Jurkat, Clone E6-1 (cell line): ENCODE results near the gene PTRH1.

ENCODE experiments used
- DNase-seq: peaks from one replicate; pipeline ENCODE4 v3.0.0-alpha.2; 2011; ENCODE audit warnings: low read depth, low spot score
- H3K4me3 ChIP-seq: 2 replicates; pipeline ENCODE4 v1.5.1; 2011; ENCODE audit warnings: mild to moderate bottlenecking, low read length, control low read depth, moderate library complexity

PTRH1 gene

DNA sequence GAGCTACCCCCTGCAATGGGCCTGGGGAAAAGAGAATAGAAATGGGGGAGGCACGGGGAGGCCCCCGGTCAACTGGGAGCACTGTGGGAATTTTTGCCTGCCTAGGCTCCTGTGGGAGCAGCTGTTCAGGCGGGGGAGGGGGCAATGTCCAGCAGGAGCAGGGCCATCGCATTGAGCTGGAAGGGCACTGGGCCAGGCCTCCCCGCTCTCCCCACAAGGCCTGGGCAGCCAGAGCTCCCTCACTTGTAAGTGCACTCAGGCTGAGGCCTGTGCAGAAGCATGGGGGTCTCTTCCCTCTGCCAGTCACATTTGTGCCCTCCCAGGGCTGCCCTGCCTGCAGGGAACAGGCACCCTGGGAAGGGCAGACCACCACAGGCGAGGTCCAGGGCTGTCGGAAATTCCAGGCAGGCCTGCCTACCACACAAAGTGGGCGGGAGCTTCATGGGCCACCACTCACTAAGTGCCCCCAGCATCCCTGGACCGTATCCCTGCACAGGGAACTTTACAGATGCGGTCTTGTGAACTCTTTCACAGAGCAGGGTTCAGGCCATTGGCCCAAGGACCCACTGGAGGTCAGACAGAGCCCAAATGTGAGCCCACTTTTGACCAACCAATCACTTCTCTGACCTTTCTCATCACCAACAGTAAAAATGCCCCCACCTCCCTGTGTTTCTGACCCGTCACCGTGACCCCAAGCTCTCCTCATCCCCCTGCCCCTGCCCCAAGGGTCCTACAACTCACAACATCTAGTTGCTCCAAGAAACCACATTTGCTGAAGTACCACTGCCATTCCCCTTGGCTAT, 9.7 kb downstream of the PTRH1 start:
- no peak for DNase-seq
- no peak overlapping the region for H3K4me3 ChIP-seq

DNA sequence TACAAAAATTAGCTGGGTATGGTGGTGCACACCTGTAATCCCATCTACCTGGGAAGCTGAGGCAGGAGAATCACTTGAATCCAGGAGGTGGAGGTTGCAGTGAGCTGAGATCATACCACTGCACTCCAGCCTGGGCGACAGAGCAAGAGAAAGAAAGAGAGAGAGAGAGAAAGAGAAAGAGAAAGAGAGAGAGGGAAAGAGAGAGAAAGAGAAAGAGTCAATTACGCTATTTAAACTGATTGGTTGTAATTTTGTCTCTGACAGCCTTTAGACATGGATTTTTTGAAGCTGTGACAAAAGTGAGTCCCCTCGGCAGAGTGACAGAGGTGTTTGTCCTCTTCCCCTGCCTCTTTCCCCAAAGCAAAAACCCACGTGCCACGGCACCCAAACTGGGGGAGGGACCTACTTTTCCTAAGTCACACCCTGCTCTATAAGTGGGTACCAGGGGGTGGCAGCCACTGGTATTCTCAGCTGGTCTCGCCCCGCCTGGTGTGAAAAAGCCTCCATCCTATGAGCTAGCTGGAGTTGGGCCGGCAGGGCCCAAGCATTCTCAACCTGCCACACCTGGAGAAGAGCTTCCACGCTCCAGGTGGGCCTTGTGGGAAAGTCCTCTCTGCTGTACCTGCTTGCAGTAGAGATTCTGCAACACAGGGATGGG, 12.0 kb downstream of the PTRH1 start:
- H3K4me3 ChIP-seq: no peak overlapping the region
- DNase-seq: no peak

DNA sequence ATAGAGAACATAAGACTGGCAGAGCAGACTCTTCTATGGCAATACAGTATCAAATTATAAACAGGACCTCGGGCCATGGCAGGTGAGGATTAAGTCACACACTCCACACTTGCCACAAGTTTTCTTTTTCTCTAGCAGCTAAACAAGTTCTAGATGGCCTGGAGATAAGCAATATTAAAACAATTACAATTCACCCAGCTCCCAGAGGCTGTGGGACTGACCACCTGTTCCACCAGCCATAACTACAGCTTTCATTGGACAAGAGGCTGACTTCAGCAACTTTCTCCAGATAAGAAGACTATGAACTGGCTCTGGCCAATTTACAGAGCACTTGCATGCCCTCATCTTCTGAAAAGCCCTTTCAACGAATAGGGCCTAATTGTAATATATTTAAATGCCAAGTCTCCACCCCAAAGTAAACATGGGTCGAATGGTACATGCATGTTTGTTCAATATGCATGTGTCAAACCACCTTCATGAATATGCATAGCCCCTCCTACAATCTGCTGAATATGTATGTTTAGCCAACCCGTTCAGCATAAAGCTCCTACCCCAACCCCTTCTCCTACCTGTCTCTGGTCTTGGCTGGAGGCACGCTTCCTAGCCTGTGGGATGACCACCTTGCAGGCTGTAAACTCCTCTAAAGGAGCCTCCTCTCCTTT, 14.7 kb downstream of the PTRH1 start:
- no peak for DNase-seq
- H3K4me3 ChIP-seq: no peak overlapping the region

DNA sequence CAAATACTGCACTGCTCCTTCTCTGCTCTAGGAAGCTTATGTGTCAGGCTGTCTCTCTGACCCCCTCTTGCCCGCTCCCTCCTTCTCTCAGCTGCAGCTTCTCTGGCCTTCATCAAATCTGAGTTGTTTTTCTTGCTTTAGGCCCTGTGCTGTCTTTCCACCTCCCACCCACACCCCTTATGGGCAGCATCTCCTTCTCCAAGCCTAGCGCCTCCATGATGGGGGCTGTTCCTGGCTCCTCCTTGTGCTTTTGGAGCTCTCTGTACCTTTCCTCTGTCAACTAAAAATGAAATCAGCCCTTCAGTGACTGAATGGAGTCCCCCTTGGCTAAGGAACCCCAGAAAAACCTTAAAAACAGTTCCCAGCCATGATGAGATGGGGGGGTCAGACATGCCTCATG, 15.3 kb downstream of the PTRH1 start:
- DNase-seq: no peak
- no peak overlapping the region for H3K4me3 ChIP-seq

DNA sequence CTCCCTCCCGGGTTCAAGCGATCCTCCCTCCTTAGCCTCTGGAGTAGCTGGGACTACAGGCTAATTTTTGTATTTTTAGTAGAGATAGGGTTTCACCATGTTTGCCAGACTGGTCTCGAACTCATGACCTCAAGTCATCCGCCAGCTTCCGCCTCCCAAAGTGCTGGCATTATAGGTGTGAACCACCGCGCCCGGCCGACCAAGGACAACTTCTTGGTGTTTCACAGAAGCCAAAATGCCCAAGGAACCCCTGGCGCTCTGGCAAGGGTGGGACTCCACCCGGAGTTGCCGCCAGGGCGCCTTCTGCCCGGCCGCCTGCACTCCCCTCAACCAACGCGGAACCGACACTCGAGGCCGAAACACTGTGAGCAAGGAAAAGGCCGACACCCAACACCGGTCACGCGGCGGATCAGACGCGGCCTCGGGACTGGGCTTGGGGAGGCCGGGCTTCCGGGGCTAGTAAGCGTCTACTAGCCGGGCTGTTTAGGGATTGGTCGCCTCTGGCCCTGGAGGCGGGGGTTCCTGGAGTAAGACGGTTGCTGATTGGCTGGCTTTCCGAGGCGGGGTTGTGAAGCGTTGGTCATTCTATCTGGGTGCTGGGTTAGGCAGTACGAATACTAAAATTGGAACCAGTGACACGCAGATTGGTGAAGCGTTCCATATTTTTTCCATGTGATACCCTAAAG, 16.3 kb downstream of the PTRH1 start:
- no peak for DNase-seq
- H3K4me3 ChIP-seq: no peak overlapping the region

DNA sequence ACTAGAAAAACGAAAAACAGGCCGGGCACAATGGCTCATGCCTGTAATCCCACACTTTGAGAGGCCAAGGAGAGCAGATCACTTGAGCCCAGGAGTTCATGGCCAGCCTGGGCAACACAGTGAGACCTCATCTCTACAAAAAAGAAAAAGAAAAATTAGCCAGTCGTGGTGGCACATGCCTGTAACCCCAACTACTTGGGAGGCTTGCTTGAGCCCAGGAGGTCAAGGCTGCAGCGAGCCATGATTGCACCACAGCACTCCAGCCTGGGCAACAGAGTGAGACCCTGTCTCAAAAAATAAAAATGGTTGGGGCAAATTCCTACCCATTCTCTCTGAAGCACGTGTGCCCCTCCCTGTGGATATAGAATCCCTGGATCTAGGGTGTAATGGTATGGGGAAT, 17.1 kb downstream of the PTRH1 start:
- H3K4me3 ChIP-seq: no peak overlapping the region
- no peak for DNase-seq

DNA sequence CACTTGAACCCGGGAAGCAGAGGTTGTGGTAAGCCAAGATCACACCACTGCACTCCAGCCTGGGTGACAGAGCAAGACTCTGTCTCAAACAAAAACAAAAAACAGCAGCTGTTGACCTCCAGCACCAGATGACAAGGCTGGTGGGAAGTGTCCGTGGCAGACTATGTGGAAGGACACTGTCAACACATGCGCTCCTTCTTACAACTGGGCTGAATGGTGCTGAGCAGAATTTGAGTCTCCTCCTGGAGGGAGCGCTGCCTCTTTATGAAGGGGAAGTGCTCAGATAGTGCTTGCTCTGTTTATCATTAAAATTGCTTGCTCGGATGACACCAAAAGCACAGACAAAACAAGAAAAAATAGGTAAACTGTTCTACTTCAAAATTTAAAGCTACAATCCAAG, 17.9 kb downstream of the PTRH1 start:
- DNase-seq: no peak

DNA sequence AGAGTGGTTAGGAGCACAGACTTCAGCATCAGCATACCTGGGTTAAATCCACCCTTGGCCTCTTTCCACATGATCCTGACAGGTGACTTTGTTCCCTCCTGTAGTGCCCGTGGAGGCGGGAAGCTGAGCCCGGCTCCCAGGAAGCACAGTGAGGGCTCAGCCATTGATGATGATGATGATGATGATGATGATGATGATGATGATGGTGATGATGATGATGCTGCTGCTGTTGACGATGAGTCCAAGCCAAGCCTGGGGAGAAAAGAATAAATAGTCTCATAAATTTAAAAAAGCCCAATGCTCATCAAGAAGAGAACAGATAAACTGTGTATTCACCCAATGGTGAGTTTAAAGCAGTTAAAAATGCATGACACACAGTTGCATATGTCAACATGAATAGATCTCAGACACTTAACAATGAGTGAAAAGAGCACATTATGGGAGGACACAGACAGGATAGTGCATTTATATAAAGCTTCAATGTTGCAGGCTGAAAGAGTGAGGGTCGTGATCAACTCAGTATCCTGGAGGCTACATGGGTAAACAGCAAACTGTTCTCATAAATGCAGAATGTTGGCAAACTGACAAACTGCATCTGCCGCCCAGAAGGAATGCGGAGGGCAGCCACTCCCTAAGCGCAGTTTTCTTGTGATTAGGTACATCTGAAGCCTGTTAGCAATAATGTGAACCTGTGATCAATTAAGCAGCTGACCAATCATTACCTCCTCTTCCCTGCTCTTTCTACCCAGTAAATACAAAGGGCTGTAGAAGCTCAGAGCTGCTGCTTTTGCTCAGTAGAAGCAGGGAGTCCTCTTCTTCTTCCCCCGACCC, 20.4 kb downstream of the PTRH1 start:
- no peak for DNase-seq
- no peak overlapping the region for H3K4me3 ChIP-seq

More for the DNA sequence above, 17.9 kb downstream of the PTRH1 start:
- no peak overlapping the region for H3K4me3 ChIP-seq

DNA sequence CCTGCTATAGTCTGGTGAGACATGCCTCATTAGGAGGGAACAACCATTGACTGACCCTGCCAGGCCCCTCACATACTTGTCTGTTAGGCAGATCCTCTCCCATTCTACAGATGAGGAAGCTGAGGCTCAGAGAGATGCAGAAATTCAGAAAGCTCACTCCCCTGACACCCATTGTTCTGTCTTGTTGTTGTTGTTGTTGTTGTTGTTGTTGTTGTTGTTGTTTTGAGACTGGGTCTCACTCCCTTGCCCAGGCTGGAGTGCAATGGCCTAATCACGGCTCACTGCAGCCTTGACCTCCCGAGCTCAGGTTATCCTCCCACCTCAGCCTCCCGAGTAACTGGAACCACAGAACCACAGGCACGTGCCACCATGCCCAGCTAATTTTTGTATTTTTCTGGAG, 21.8 kb downstream of the PTRH1 start:
- no peak overlapping the region for H3K4me3 ChIP-seq
- DNase-seq: no peak

DNA sequence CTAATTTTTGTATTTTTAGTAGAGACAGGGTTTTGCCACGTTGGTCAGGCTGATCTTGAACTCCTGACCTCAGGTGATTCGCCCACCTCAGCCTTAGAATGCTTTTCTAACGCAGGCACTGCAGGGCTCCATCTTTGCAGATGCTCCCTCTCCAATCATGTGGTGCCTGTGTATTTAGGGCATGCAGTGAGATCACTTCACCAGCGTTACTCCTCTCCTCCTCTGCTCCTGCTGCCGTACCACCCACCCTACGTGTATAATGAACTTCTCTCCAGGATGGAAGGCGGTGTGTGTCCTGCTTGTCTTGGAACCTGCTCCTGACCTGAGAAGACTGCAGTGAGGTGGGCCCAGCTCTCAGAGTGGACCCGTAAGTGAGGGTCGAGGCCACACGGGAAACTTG, 22.3 kb downstream of the PTRH1 start:
- no peak for DNase-seq
- H3K4me3 ChIP-seq: no peak overlapping the region

DNA sequence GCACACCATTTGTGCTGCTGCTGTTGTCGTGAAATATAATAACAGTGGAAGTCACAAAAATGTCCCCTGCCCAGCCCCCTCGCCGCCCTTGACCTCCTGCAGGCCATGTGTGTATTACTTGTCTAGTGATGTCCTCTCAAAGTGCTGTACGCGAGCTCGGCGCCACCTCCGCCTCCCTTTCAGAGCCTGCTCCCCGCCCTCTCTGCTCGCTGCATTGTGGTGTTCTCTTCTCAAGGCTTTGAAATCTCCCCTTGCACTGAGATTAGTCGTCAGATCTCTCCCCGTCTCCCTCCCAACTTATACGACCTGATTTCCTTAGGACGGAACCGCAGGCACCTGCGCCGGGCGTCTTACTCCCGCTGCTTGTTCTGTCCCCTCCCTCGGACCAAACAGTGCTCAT, 23.4 kb downstream of the PTRH1 start:
- DNase-seq: no peak
- H3K4me3 ChIP-seq: no peak overlapping the region

DNA sequence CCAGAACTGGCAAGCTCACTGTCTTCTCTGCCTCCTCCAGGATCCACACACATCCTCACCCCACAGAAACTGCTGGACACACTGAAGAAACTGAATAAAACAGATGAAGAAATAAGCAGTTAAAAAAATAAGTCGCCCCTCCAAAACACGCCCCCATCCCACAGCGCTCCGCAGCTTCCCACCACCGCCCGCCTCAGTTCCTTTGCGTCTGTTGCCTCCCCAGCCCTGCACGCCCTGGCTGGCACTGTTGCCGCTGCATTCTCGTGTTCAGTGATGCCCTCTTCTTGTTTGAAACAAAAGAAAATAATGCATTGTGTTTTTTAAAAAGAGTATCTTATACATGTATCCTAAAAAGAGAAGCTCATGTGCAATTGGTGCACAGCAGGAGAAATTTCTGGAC, 24.7 kb downstream of the PTRH1 start:
- H3K4me3 ChIP-seq: no peak overlapping the region
- DNase-seq: no peak

DNA sequence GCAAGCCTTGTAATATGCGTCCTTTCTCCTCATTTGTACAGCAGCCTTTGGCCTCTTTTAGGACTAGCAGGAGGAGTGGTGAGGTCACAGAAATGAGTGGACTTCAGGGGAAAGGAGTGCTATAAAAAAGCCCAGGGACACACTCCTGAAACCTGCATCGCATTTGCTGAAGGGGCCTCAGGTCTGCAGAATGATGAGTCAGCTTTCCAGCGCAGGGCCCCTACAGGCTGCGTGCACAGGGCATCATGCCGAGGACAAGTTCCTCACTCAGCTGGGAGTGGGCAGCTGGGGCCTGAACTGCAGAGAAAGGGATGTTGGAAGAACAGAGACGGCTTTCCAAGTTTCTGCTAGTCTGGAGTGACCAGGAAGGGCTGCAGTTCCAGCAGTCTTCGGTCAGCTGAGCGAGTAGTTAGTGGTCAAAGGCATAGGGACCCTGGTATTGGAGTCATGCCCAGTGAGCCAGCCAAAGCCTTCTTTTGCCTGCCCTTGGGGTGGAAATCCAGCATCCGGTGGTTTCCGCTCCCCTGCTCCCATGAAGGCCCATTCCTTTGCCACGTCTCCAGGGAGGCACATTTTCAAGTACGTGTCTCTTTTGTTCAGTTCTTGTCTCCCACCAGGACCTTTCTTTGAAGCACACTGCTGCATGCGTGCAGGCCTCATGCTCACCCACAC, 26.0 kb downstream of the PTRH1 start:
- no peak overlapping the region for H3K4me3 ChIP-seq
- no peak for DNase-seq

DNA sequence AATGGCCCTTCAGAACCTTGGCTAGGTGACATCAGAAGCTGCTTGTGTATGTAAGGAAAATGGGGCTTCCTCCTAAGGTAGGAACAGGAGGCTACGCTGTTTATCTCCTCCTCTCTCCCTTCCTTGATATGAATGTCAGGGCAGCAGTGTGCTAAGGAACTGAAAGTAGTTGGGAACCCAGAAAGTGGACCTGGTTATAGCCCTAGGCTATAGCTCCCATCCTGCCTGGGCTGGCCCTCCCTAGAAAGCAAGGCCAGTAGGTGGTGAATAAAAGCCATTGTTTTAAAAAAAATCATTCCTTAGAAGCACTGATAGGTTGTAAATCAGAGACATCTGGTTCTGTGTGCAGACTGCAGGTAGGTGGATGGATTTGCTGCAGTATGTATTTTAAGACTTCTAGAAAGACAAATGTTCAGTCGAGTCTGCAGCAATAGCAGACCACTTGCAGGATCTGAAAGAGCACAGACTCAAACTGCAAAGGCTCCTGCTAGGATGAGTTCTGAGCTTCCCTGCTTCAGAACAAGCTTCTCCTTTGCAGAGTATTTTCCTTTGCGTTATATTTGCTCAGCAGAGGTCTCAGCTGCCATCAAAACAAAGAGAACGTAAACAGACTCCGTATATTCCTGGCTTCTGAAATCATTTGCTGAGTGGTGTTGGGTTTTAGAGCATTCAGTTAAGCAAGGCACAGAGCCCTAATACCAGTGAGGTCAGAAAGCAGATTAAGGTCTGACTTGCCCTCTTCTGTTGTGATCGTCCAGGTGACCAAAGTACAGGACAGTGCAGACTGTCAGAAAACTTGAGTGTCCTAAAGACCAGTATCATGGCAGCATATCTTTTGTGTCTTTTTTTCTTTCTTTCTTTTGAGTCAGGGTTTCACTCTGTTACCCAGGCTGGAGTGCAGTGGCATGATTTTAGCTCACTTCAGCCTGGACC, 28.7 kb downstream of the PTRH1 start:
- no peak for DNase-seq

DNA sequence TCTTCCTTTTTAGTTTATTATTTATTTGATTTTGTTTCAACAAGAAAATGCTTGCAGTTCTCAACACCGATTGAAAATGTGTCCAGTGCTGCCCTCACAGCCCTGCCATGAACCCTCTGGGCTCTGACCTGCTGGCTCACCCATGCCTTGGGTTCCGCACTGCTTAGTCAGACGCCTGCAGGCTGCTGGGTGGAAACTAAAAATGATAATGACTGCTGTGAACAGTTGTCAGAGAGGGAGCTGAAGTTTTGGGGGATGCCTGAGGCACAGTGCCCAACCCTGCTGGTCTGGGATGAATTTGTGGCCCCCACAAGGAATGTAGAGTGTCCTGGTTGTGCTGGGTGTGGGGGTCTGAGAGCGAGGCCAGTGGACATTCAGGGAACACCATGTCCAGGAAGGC, 30.9 kb downstream of the PTRH1 start:
- no peak for DNase-seq
- H3K4me3 ChIP-seq: no peak overlapping the region

More for the DNA sequence above, 28.7 kb downstream of the PTRH1 start:
- no peak overlapping the region for H3K4me3 ChIP-seq

DNA sequence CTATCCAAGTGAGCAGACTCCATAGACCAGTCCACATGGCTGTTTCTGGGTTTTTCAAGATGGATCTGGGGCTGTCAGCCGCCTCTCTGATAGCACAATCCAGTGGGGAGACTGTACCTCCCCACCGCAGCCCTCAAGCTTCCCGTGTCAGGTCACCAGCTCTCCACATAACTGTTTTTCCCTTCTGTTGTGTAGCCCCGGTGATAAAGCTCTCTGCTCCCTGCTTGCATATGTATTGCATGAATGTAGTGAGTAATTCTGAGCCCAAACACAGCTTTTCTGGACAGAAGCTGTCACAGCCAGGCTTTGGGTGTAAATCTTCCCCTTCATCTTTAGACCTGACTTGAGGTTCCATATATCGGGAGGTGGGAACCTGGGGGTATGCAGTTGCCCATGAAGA, 31.7 kb downstream of the PTRH1 start:
- DNase-seq: no peak
- H3K4me3 ChIP-seq: no peak overlapping the region

DNA sequence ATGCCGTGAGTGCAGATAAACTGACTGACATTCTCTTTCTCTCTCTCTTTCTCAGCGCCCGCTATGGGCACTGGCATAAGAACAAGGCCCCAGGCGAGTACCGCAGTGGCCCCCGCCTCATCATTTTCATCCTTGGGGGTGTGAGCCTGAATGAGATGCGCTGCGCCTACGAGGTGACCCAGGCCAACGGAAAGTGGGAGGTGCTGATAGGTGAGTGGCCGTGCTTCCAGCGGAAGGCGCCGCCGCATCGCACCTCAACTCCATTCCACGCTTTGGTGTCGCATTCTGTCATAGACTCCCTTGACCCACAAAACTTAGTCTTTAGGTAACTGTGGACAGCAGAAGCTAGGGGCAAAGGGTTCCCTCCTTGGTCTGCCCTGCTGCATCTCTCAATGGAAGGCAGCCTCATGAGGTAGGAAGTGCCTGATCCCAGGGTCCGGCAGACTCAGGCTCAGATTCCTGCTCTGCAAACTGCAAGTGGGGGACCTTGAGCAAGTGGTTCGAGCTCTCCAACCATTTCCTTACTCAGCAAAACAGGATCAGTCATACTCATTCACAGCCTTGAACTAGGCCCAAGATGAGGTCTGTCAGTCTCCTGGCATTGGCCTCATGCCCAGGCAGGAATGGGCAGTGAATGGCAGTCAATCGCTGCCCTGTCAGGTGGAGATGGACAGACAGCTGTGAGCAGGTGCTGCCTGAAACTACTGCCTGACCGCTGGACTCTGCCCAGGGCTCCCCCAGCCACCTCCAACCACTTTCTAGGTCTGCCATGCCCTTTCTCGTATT, 32.9 kb downstream of the PTRH1 start:
- DNase-seq: no peak
- H3K4me3 ChIP-seq: no peak overlapping the region
